OCI-LY7 (cell line): ENCODE results near the gene NUDT22. TPM values are rescaled to one million over a fixed set of nuclear protein-coding genes. Genes with fewer than 3 reads are reported as not detected.

Source experiments
- BruUV-seq: library from RNA; stranded (reverse); fragments of 400-500 nt; replicated peaks from 2 replicates; lab custom pipeline; 2021; lab: Mats Ljungman, UMichigan
- CTCF ChIA-PET: fragments of 300-600 bp; sonication (Branson Sonifier 250); formaldehyde crosslinking; loops from one replicate; lab custom pipeline; 2022; ENCODE audit warnings: antibody characterized with exemption; ENCODE audit not compliant: unreplicated experiment; lab: Charles Lee
- POLR2A ChIA-PET: fragments of 300-600 bp; sonication (Branson Sonifier 250); formaldehyde crosslinking; loops from one replicate; lab custom pipeline; 2022; ENCODE audit warnings: antibody characterized with exemption; lab: Charles Lee
- DNase-seq: peaks from one replicate; pipeline ENCODE4 v3.0.0-alpha.2; 2015; ENCODE audit warnings: low spot score
- H2AFZ ChIP-seq: fragments of 200-600 bp; sonication (generic), shearing (Covaris generic); 2 replicates; pipeline ENCODE4 v1.6.1; 2014; ENCODE audit warnings: mild to moderate bottlenecking, antibody characterized with exemption, low read length, moderate library complexity
- H3K27ac ChIP-seq: fragments of 200-600 bp; sonication (generic); 2 replicates; pipeline ENCODE4 v1.5.1; 2014; ENCODE audit warnings: mixed run types, low read depth, mild to moderate bottlenecking, moderate library complexity, low read length, inconsistent platforms; ENCODE audit not compliant: poor library complexity, severe bottlenecking
- H3K36me3 ChIP-seq: fragments of 200-600 bp; sonication (generic); 2 replicates; pipeline ENCODE4 v1.6.1; 2014; ENCODE audit warnings: mild to moderate bottlenecking, antibody characterized with exemption, low read length, moderate library complexity, mixed read lengths; ENCODE audit not compliant: insufficient read depth
- H3K4me1 ChIP-seq: fragments of 200-600 bp; sonication (generic); 2 replicates; pipeline ENCODE4 v1.5.1; 2014; ENCODE audit warnings: mild to moderate bottlenecking, low read length; ENCODE audit not compliant: insufficient read depth, poor library complexity, severe bottlenecking
- H3K4me2 ChIP-seq: fragments of 200-600 bp; sonication (generic); 2 replicates; pipeline ENCODE4 v1.6.1; 2014; ENCODE audit warnings: mild to moderate bottlenecking, low read length
- H3K4me3 ChIP-seq: fragments of 200-600 bp; sonication (generic); 2 replicates; pipeline ENCODE4 v1.5.1; 2014; ENCODE audit warnings: mild to moderate bottlenecking, low read depth, low read length; ENCODE audit not compliant: poor library complexity, severe bottlenecking
- H3K79me2 ChIP-seq: fragments of 200-600 bp; sonication (generic); 2 replicates; pipeline ENCODE4 v1.6.1; 2016; ENCODE audit warnings: low read depth, mild to moderate bottlenecking, low read length, moderate library complexity, mixed read lengths; ENCODE audit not compliant: insufficient read depth
- H3K9me2 ChIP-seq: fragments of 200-600 bp; sonication (generic); 2 replicates; pipeline ENCODE4 v1.6.1; 2016; ENCODE audit warnings: mild to moderate bottlenecking, low read length, mixed read lengths; ENCODE audit not compliant: insufficient read depth
- H3K9me3 ChIP-seq: fragments of 200-600 bp; sonication (generic); 2 replicates; pipeline ENCODE4 v1.6.1; 2014; ENCODE audit warnings: mild to moderate bottlenecking, mixed run types, low read length, mixed read lengths
- H4K20me1 ChIP-seq: fragments of 200-600 bp; sonication (generic); 2 replicates; pipeline ENCODE4 v1.6.1; 2014; ENCODE audit warnings: mild to moderate bottlenecking, antibody characterized with exemption, low read length, moderate library complexity, mixed read lengths; ENCODE audit not compliant: insufficient read depth
- CTCF ChIP-seq: fragments of 200-600 bp; sonication (generic); conservative IDR thresholded peaks from 2 replicates; pipeline ENCODE4 v1.5.1; 2014; ENCODE audit warnings: mild to moderate bottlenecking, antibody characterized with exemption, low read length, moderate library complexity, mixed read lengths
- EZH2phosphoT487 ChIP-seq: fragments of 200-600 bp; sonication (generic); IDR thresholded peaks from 2 replicates; pipeline ENCODE4 v1.6.1; 2018; ENCODE audit warnings: low read depth, borderline replicate concordance, mild to moderate bottlenecking, mixed run types, antibody characterized with exemption, low read length, moderate library complexity, mixed read lengths
- intact Hi-C: fragments of 100-400 bp; cut with micrococcal nuclease; formaldehyde crosslinking; loops from one replicate; pipeline ENCODE4 v1.10.0; 2022; ENCODE audit not compliant: unreplicated experiment
- total RNA-seq, 2 experiments: library from RNA; depleted of rRNA in 1 of 2; stranded (reverse); fragments of >200 nt in 1 of 2; shearing (Covaris generic) in 1 of 2; gene quantifications; 2 replicates each; pipeline ENCODE4 v1.2.3, GENCODE V29; 2014 to 2022

NUDT22 gene
- total RNA-seq, 2 experiments from 2014 or later: 81.4 to 98.4 TPM

- BruUV-seq: TSS peak; percentile 76
- Histone ChIP-seq H3K79me2 (peaks cover 22% of the 10 kb centered on the region), H3K9me2 (no peaks in the 10 kb centered on the region), H2AFZ (peak overlapping the region; percentile 4; the same call in 1 of the 2 replicates), H3K4me2 (peak overlapping the region; percentile 85), H4K20me1 (peaks cover 16% of the 10 kb centered on the region; the same call in 1 of the 2 replicates), H3K9me3 (no peaks in the 10 kb centered on the region), H3K4me1 (peaks cover 34% of the 10 kb centered on the region), H3K36me3 (no peaks in the 10 kb centered on the region; the same call in none of the 2 replicates), H3K4me3 (peak overlapping the region; percentile 75), H3K27ac (peak overlapping the region; percentile 59)
- ChIA-PET POLR2A (interaction anchor here (0.6 to 3.6 kb wide), 8 partner anchors 11 to 1727 kb away, joined by 3 to 28 read pairs (median 3); partner anchors contain the start of gene FERMT3), CTCF (interaction anchor here (0.6 to 0.9 kb wide), 2 partner anchors 341 to 1539 kb away, joined by 3 to 7 read pairs; partner anchors contain the start of gene GANAB)
- DNase-seq: peak; percentile 55
- TF ChIP-seq CTCF (no peak), EZH2phosphoT487 (no peak)
- intact Hi-C loops: loop anchor here (2.0 to 5.0 kb wide), 2 partner anchors 22 to 117 kb away; partner anchors contain the start of genes CATSPERZ and FERMT3
Observed at GRCh38 chr11:64185175-64185692, 40.8 kb upstream of the NUDT22 start.

DNA sequence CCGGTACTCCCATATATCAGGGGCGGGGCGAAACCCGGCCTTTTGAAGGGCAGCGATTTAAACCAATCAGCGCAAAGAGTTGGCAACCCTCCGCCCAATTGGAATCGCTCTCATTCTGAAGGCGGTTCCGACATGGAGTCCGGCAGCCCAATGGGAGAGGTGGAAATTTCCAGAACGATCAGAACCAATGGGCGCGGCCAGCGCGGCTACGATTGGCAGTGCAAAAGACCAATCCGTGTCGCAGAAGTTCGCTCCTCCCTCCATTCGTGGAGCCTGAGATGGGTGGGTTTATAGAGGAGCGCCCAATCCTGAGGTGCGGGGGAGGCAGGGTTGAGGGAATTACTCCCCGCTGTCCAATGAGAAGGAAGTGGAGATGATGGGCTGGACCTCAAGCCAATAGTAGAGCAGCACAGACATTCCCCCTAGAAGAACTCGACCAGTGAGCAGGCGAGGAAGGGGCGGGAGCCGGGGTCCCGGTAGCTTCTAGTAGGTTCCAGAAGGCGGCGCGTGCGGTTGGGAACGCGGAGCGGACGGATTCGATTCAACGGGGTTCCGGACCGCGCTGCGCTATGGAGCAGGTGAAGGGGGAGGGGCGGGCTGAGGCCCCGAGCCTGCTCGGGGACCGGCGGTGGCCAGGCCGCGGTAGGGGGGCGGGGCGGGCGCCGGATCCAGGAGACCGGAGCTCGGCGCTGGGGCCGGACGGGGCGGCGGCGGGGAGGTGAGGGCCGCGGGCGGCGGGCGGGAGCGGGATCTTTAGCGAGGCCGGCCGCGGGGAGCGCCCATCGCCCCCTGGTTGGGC lies 40.2 kb upstream of the NUDT22 start, which contains the start of gene STIP1:
Gene STIP1, plus strand, starts transcription at position 479 of the 799 bp plus-strand sequence. Its CDS starts 91 bp downstream, at position 570.
- TF ChIP-seq CTCF (0 out of 2 replicates have a peak, but pooled peaks have one; percentile 19), EZH2phosphoT487 (no peak)
- Histone ChIP-seq H2AFZ (peak within 1 kb of the TSS; percentile 4; the same call in 1 of the 2 replicates), H3K4me2 (peak within 1 kb of the TSS; percentile 85), H3K9me3 (no peaks in the 10 kb centered on the region), H3K79me2 (peaks cover 22% of the 10 kb centered on the region), H3K4me3 (peak within 1 kb of the TSS; percentile 75), H4K20me1 (peaks cover 21% of the 10 kb centered on the region; the same call in 1 of the 2 replicates), H3K4me1 (peaks cover 30% of the 10 kb centered on the region), H3K27ac (peak within 1 kb of the TSS; percentile 59), H3K9me2 (no peaks in the 10 kb centered on the region), H3K36me3 (no peaks in the 10 kb centered on the region; the same call in none of the 2 replicates)
- ChIA-PET POLR2A (interaction anchor here (0.6 to 3.6 kb wide), 5 partner anchors 20 to 1727 kb away, joined by 3 to 28 read pairs (median 3); partner anchors contain the start of gene FERMT3), CTCF (interaction anchor here (0.6 to 0.9 kb wide), 2 partner anchors 341 to 1540 kb away, joined by 3 to 7 read pairs; partner anchors contain the start of gene GANAB)
- BruUV-seq: no TSS peak
- intact Hi-C loops: loop anchor here (2.0 to 5.0 kb wide), 3 partner anchors 21 to 116 kb away; partner anchors contain the start of genes CATSPERZ, FERMT3 and FKBP2
- peak; percentile 100 for DNase-seq
